Measurements from ENCODE around the gene POLD3. TPM values are rescaled to one million over a fixed set of nuclear protein-coding genes. Genes with fewer than 3 reads are reported as not detected.
A peak's percentile ranks its signal among the peaks of the same experiment; 100 is the strongest.

The POLD3 gene
- total and polyA plus RNA-seq, 4 donors: 7.6 to 21.1 (median 15.0) TPM

- H3K4me1 ChIP-seq (ENCODE audit: control insufficient read depth in 5 of 5, insufficient read depth in 5 of 5, low read length in 5 of 5): peaks cover 0 to 5% (median 0%) of the 10 kb centered on the region in 5 donors
- H3K4me3 ChIP-seq: no peak overlapping the region
- ATAC-seq (ENCODE audit: insufficient read depth, low FRiP score) (no peak), DNase-seq (peak in 1 of 3 donors; percentile 9)
- no peaks in the 10 kb centered on the region for H3K27me3 ChIP-seq (ENCODE audit: control insufficient read depth in 3 of 3, insufficient read depth in 3 of 3, low read length in 2 of 3)
- H3K36me3 ChIP-seq (ENCODE audit: control insufficient read depth in 4 of 4, insufficient read depth in 4 of 4, low read length in 4 of 4): no peaks in the 10 kb centered on the region
- H3K9me3 ChIP-seq (ENCODE audit: control insufficient read depth in 4 of 4, insufficient read depth in 3 of 4, low read length in 3 of 4): peaks cover 0 to 2% (median 0%) of the 10 kb centered on the region in 4 donors
- H3K9ac ChIP-seq (ENCODE audit: insufficient read depth in 1 of 2, low read length in 2 of 2): no peak overlapping the region
- 88 to 100% methylated on average over 3 of the region's 3 CpGs for WGBS, 2 donors
- no peak overlapping the region for H3K27ac ChIP-seq (ENCODE audit: low read depth in 1 of 2, low read length in 1 of 2)
- no peak for TF ChIP-seq CTCF (IDR thresholded peaks at IDR 0.05; ENCODE audit: control extremely low read depth, extremely low read depth)
These were observed 87.1 kb downstream of the POLD3 start for GRCh38 chr11:74679513-74679865.

- no peaks in the 10 kb centered on the region for H3K27me3 ChIP-seq (ENCODE audit: control insufficient read depth in 3 of 3, insufficient read depth in 3 of 3, low read length in 2 of 3)
- 90 to 96% methylated on average over 9 of the region's 9 CpGs for WGBS, 2 donors
- DNase-seq (no peak), ATAC-seq (ENCODE audit: insufficient read depth, low FRiP score) (no peak)
- no peaks in the 10 kb centered on the region for H3K36me3 ChIP-seq (ENCODE audit: control insufficient read depth in 4 of 4, insufficient read depth in 4 of 4, low read length in 4 of 4)
- no peak overlapping the region for H3K9ac ChIP-seq (ENCODE audit: insufficient read depth in 1 of 2, low read length in 2 of 2)
- H3K27ac ChIP-seq (ENCODE audit: low read depth in 1 of 2, low read length in 1 of 2): no peak overlapping the region
- peaks cover 0 to 5% (median 0%) of the 10 kb centered on the region in 5 donors for H3K4me1 ChIP-seq (ENCODE audit: control insufficient read depth in 5 of 5, insufficient read depth in 5 of 5, low read length in 5 of 5)
- no peaks in the 10 kb centered on the region for H3K9me3 ChIP-seq (ENCODE audit: control insufficient read depth in 4 of 4, insufficient read depth in 3 of 4, low read length in 3 of 4)
- no peak for TF ChIP-seq CTCF (IDR thresholded peaks at IDR 0.05; ENCODE audit: control extremely low read depth, extremely low read depth)
- no peak overlapping the region for H3K4me3 ChIP-seq
These were observed 87.8 kb downstream of the POLD3 start for GRCh38 chr11:74680035-74680671.

DNA sequence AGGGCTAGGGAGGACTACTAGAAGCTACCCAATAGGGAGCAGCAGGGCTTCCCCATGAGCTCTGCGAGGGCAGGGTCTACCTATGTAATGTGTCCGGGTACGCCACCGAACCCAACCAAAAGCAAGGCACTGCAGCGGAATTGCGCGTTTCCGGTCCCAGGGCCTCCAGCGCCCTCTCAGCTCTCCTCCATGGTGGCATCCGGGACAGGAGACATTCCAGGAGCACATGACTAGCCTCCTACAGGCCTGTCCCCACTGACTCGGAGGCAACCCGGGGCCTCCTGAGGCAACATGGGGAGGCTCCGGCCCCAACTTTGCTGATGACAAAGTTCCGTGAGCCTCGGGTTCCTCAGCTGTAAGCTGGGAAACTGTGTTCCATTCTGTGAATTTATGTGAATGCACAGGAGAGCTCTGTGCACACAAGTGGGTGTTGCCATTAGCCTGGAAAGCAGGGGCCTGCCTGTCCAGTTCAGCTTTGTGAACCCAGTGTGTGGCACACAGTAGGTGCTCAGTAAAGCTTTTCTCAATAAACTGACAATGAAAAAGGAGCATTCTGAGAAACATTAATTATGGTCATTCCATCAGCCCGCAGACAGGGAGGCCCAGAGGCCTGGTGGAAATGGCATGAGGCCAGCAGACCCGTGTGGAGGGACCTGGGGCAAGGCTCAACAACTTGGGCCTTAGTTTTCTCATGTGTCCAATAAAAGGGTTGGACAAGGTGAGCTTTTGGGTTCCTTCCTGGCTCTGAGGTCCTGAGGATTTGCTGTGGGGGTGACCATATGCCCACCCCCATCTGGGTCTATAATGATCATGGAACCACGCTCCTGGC, 88.5 kb downstream of the POLD3 start:
- Histone ChIP-seq H3K27ac (ENCODE audit: low read depth in 1 of 2, low read length in 1 of 2) (no peak overlapping the region), H3K4me3 (no peak overlapping the region), H3K9me3 (ENCODE audit: control insufficient read depth in 4 of 4, insufficient read depth in 3 of 4, low read length in 3 of 4) (no peaks in the 10 kb centered on the region), H3K27me3 (ENCODE audit: control insufficient read depth in 3 of 3, insufficient read depth in 3 of 3, low read length in 2 of 3) (no peaks in the 10 kb centered on the region), H3K36me3 (ENCODE audit: control insufficient read depth in 4 of 4, insufficient read depth in 4 of 4, low read length in 4 of 4) (no peaks in the 10 kb centered on the region), H3K4me1 (ENCODE audit: control insufficient read depth in 5 of 5, insufficient read depth in 5 of 5, low read length in 5 of 5) (peaks cover 0 to 5% (median 0%) of the 10 kb centered on the region in 5 donors), H3K9ac (ENCODE audit: insufficient read depth in 1 of 2, low read length in 2 of 2) (no peak overlapping the region)
- ATAC-seq (ENCODE audit: insufficient read depth, low FRiP score) (no peak), DNase-seq (peak in 2 of 3 donors; percentile 13 to 22)
- WGBS, 2 donors: 93% methylated on average over 18 of the region's 18 CpGs
- no peak for TF ChIP-seq CTCF (IDR thresholded peaks at IDR 0.05; ENCODE audit: control extremely low read depth, extremely low read depth)
